Subcutaneous adipose tissue (tissue), 4 donors: Measurements from ENCODE around the gene CNOT8. TPM values are rescaled to one million over a fixed set of nuclear protein-coding genes. Genes with fewer than 3 reads are reported as not detected.

Experiments
- CTCF ChIP-seq: fragments of 450-650 bp; IDR thresholded peaks from one replicate; pipeline ENCODE4 v1.5.1; 2016; ENCODE audit warnings: low read depth, mild to moderate bottlenecking, control low read depth, antibody characterized with exemption, moderate library complexity
- total RNA-seq, 4 donors: library from RNA; depleted of rRNA; stranded (reverse); fragments of >200 nt; gene quantifications; one replicate each; pipeline ENCODE4 v1.1.0, GENCODE V29; 2016

The CNOT8 gene
- total RNA-seq, 4 donors from 2014 or later: 101 to 139 (median 125) TPM

- TF ChIP-seq CTCF: no peak
These were observed 2.3 kb downstream of the CNOT8 start for GRCh38 chr5:154860765-154861164.

GRCh38 chr5:154861946-154862345 is 3.5 kb downstream of the CNOT8 start:
- no peak for TF ChIP-seq CTCF

GRCh38 chr5:154862766-154863165 is 4.3 kb downstream of the CNOT8 start:
- TF ChIP-seq CTCF: no peak

GRCh38 chr5:154863291-154864080 is 5.1 kb downstream of the CNOT8 start:
- TF ChIP-seq CTCF: no peak

- TF ChIP-seq CTCF: no peak
These were observed 7.2 kb downstream of the CNOT8 start for GRCh38 chr5:154865466-154866184.

- no peak for TF ChIP-seq CTCF
These were observed 8.4 kb downstream of the CNOT8 start for GRCh38 chr5:154866841-154867240.

- no peak for TF ChIP-seq CTCF
These were observed 10.3 kb downstream of the CNOT8 start for GRCh38 chr5:154868702-154869101.
